Fibroblast of villous mesenchyme (primary cell): ENCODE measurements around the gene RAD51B. TPM values are rescaled to one million over a fixed set of nuclear protein-coding genes. Genes with fewer than 3 reads are reported as not detected.
A peak's percentile ranks its signal among the peaks of the same experiment; 100 is the strongest.

Experiments
- DNase-seq: peaks from one replicate; pipeline ENCODE4 v3.0.0-alpha.2; 2010; ENCODE audit warnings: low read depth
- H3K4me3 ChIP-seq: 2 replicates; pipeline ENCODE4 v1.5.1; 2011; ENCODE audit warnings: low read depth, mild to moderate bottlenecking, low read length
- CTCF ChIP-seq: IDR thresholded peaks from 2 replicates; pipeline ENCODE4 v1.5.1; 2012; ENCODE audit warnings: low read depth, mild to moderate bottlenecking, low read length; ENCODE audit not compliant: insufficient read depth
- total RNA-seq: library from RNA; depleted of rRNA; stranded (reverse); fragments of >200 nt; gene quantifications from 2 replicates; pipeline ENCODE4 v1.2.3, GENCODE V29; 2012

RAD51B gene
- total RNA-seq, 1 donor: 22.0 TPM

DNA sequence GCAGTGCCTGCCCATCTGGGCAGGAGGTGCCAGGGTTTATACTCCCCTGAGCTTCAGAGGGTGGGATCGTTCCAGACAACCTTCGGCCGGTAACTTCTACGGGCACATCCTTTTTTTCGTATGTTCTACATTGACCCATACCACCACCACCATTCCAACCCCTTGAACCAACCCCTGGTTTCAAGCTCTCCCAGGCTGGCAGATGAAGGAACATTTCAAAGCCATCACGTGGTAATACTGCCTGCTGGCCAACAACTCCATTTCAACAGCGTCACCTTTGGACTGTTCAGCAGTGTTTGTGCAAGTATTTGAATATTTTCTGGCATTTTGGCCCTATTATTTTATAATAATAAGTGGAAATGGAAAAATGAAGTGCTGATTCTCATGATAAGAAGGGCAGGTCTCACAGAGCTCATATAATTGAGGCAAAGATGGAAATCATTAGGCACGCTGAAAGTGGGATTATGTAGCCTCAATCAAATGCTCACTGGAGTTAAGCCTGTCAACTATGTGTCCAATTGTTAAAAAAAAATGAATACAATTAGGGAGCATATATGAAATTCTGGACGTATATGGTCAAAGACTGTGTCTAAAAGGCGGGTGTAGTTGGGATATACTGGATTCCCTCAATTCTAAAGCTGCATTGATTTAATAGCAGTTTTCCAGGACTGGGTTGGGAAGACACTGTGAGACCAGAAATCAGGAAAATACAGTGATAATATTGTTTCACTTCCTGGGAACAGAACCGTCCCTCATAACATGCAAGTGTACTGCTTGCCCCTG, 811.2 kb downstream of the RAD51B start:
- TF ChIP-seq CTCF: no peak
- no peak for DNase-seq

GRCh38 chr14:68631394-68632053, 811.9 kb downstream of the RAD51B start:
- H3K4me3 ChIP-seq: no peak overlapping the region
- DNase-seq: peak; percentile 33

More for the DNA sequence above, 811.2 kb downstream of the RAD51B start:
- no peak overlapping the region for H3K4me3 ChIP-seq

GRCh38 chr14:68632054-68632895, 812.7 kb downstream of the RAD51B start:
- no peak for DNase-seq
- TF ChIP-seq CTCF: no peak
- H3K4me3 ChIP-seq: no peak overlapping the region

More at GRCh38 chr14:68631394-68632053, 811.9 kb downstream of the RAD51B start:
- no peak for TF ChIP-seq CTCF

DNA sequence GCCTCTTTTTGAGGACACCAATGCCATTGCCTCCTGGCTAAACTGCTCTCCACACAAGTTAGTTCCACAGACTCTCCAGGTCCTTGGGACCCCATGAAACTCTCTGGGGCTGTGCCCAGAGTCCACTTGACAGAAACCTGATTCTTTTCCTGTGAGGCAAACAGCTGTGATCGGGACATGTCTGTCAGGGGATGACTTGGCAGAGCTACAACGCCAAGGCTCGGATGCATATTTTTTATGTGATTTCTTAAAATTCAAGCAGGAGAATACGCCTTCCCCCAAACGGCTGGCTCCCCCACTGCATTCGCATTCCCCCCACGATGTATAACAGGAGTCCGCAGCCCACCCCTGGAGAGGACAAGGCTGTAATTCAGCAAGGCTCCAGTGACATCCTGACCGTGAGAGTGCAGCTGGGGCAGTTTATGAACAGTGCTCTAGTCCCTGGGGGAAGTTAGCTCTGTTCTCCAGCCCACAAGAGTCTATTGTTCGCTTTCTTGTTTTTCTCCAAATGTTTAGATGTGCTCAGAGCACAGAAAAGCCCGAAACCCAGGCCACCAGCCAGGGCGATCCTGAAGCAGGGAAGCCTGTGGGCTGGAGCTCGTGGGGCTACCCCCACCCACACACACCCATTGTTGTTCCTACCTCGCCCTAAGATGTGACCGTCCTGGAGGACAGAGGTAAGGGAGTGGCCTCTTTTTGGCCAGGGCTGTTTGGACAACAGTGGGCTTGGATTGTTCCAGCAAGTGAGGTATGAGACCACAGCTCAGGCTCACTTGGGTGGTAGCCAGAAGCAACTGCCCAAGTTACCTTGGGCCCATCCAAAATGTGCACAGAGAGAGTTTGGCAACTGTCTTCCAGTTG, 813.8 kb downstream of the RAD51B start:
- TF ChIP-seq CTCF: no peak
- H3K4me3 ChIP-seq: no peak overlapping the region
- no peak for DNase-seq

GRCh38 chr14:68634332-68634731, 814.8 kb downstream of the RAD51B start:
- no peak for TF ChIP-seq CTCF
- H3K4me3 ChIP-seq: no peak overlapping the region
- no peak for DNase-seq

GRCh38 chr14:68634874-68635595, 815.5 kb downstream of the RAD51B start:
- no peak overlapping the region for H3K4me3 ChIP-seq
- TF ChIP-seq CTCF: no peak
- no peak for DNase-seq
